Keratinocyte (primary cell): ENCODE results near the gene ADNP2. TPM values are rescaled to one million over a fixed set of nuclear protein-coding genes. Genes with fewer than 3 reads are reported as not detected.

Experiments
- DNase-seq: peaks from one replicate; pipeline ENCODE4 v3.0.0-alpha.2; 2011; ENCODE audit warnings: low read depth, missing footprints, low spot score
- FAIRE-seq: peaks from 2 replicates; lab custom pipeline; 2011; peaks lifted over from hg19 to GRCh38; lab: Jason Lieb, UNC
- H2AFZ ChIP-seq: 2 replicates; pipeline ENCODE4 v1.6.0; 2012; ENCODE audit warnings: low read length, control low read depth, inconsistent platforms; ENCODE audit not compliant: control insufficient read depth
- H3K27ac ChIP-seq: 2 replicates; pipeline ENCODE4 v1.5.1; 2011; ENCODE audit warnings: low read length; ENCODE audit not compliant: control insufficient read depth, insufficient read depth
- H3K27me3 ChIP-seq: 3 replicates; pipeline ENCODE4 v1.6.0; 2011; ENCODE audit warnings: low read length; ENCODE audit not compliant: control insufficient read depth, insufficient read depth; ENCODE audit errors: extremely low read depth
- H3K36me3 ChIP-seq, 2 experiments: 2 replicates in 1 of 2; 3 replicates in 1 of 2; pipeline ENCODE4 v1.5.1; 2011; ENCODE audit warnings: low read length in 2 of 2, mild to moderate bottlenecking in 1 of 2; ENCODE audit not compliant: control insufficient read depth in 2 of 2, insufficient read depth in 2 of 2; ENCODE audit errors: extremely low read depth in 1 of 2
- H3K4me1 ChIP-seq: 3 replicates; pipeline ENCODE4 v1.5.1; 2011; ENCODE audit warnings: low read length; ENCODE audit not compliant: control insufficient read depth, insufficient read depth; ENCODE audit errors: extremely low read depth
- H3K4me2 ChIP-seq: 3 replicates; pipeline ENCODE4 v1.6.0; 2011; ENCODE audit warnings: low read depth, low read length; ENCODE audit not compliant: control insufficient read depth, insufficient read depth; ENCODE audit errors: extremely low read depth
- H3K4me3 ChIP-seq, 3 experiments: fragments of 200-600 bp in 1 of 3; sonication (generic) in 1 of 3; 2 replicates in 2 of 3; 3 replicates in 1 of 3; pipeline ENCODE4 v1.5.1; 2011 to 2016; ENCODE audit warnings: low read length in 3 of 3, mild to moderate bottlenecking in 3 of 3, control low read depth in 2 of 3, inconsistent platforms in 1 of 3, low read depth in 1 of 3, mixed read lengths in 1 of 3, mixed run types in 1 of 3, moderate library complexity in 1 of 3; ENCODE audit not compliant: control insufficient read depth in 2 of 3, insufficient read depth in 2 of 3; ENCODE audit errors: extremely low read depth in 1 of 3
- H3K79me2 ChIP-seq: 2 replicates; pipeline ENCODE4 v1.6.0; 2012; ENCODE audit warnings: low read length; ENCODE audit not compliant: control insufficient read depth, insufficient read depth
- H3K9ac ChIP-seq: 3 replicates; pipeline ENCODE4 v1.6.0; 2011; ENCODE audit warnings: low read length; ENCODE audit not compliant: control insufficient read depth, insufficient read depth; ENCODE audit errors: extremely low read depth
- H3K9me1 ChIP-seq: 3 replicates; pipeline ENCODE4 v1.6.0; 2011; ENCODE audit warnings: low read length; ENCODE audit not compliant: control insufficient read depth, insufficient read depth; ENCODE audit errors: extremely low read depth
- H3K9me3 ChIP-seq: 2 replicates; pipeline ENCODE4 v1.5.1; 2012; ENCODE audit warnings: low read depth, low read length; ENCODE audit not compliant: control insufficient read depth
- H4K20me1 ChIP-seq: 3 replicates; pipeline ENCODE4 v1.6.0; 2011; ENCODE audit warnings: low read length; ENCODE audit not compliant: control insufficient read depth, insufficient read depth; ENCODE audit errors: extremely low read depth
- CTCF ChIP-seq, 3 experiments: IDR thresholded peaks in 1 of 3; conservative IDR thresholded peaks in 1 of 3; optimal IDR thresholded peaks in 1 of 3; 2 replicates in 2 of 3; 3 replicates in 1 of 3; pipeline versions ENCODE3 to v1.5.1; 2011; ENCODE audit warnings: low read length in 3 of 3, mild to moderate bottlenecking in 3 of 3, moderate library complexity in 2 of 3, control low read depth in 1 of 3, inconsistent platforms in 1 of 3; ENCODE audit not compliant: insufficient read depth in 2 of 3; ENCODE audit errors: extremely low read depth in 1 of 3
- EZH2 ChIP-seq: IDR thresholded peaks from one replicate; pipeline ENCODE4 v1.6.1; 2012; ENCODE audit warnings: inconsistent platforms, mild to moderate bottlenecking, low read length, moderate library complexity
- dilution Hi-C: fragments of 300-500 bp; cut with MboI; formaldehyde crosslinking; loops from one replicate; pipeline ENCODE4 v1.7.0; 2020; ENCODE audit warnings: low sequenced_read_pairs; ENCODE audit not compliant: extremely low pct_ligation_motif_present
- polyA plus RNA-seq, 5 experiments: library from polyadenylated mRNA; depleted of rRNA in 3 of 5; stranded (reverse) in 3 of 5; stranded (forward) in 1 of 5; unstranded in 1 of 5; fragments of >200 nt; gene quantifications; 1 replicate in 1 of 5; 2 replicates in 3 of 5; 3 replicates in 1 of 5; pipeline versions ENCODE4 v1.2.1 to v1.2.3, GENCODE V29; 2011 to 2012; ENCODE audit warnings: missing spikeins in 2 of 5, low read depth in 1 of 5, low replicate concordance in 1 of 5

The ADNP2 gene
- polyA plus RNA-seq, 1 donor (not counting 4 experiments of a cell fraction or from before 2014, with no cell fraction given) = 11.3 TPM

- no peak for FAIRE-seq
- no peaks in the 10 kb centered on the region for H4K20me1 ChIP-seq
- H3K79me2 ChIP-seq = peaks cover 11% of the 10 kb centered on the region
These were observed 79.8 kb downstream of the ADNP2 start for GRCh38 chr18:80188643-80189530.

GRCh38 chr18:80189531-80189865 is 80.4 kb downstream of the ADNP2 start:
- Histone ChIP-seq H3K4me2 (no peak overlapping the region), H3K36me3 (peaks cover 4 to 10% of the 10 kb centered on the region in 2 experiments), H3K79me2 (peaks cover 11% of the 10 kb centered on the region), H3K27me3 (no peaks in the 10 kb centered on the region), H3K9ac (no peak overlapping the region), H2AFZ (no peak overlapping the region), H3K4me3 (no peak overlapping the region), H3K27ac (no peak overlapping the region), H3K9me1 (no peaks in the 10 kb centered on the region), H3K4me1 (no peaks in the 10 kb centered on the region), H4K20me1 (no peaks in the 10 kb centered on the region), H3K9me3 (no peaks in the 10 kb centered on the region)
- no peak for TF ChIP-seq CTCF (optimal IDR thresholded peaks at IDR 0.05 in 1 of 3, IDR thresholded peaks at IDR 0.05 in 1 of 3, conservative IDR thresholded peaks at IDR 0.05 in 1 of 3; ENCODE audit: extremely low read depth in 1 of 3, insufficient read depth in 2 of 3, low read length in 3 of 3)
- no peak for TF ChIP-seq EZH2
- DNase-seq = no peak
- FAIRE-seq = no peak
- dilution Hi-C loops = no loop called here

More at GRCh38 chr18:80188643-80189530, 79.8 kb downstream of the ADNP2 start:
- dilution Hi-C loops = no loop called here
- H2AFZ ChIP-seq = no peak overlapping the region
- no peak for DNase-seq
- H3K4me1 ChIP-seq = no peaks in the 10 kb centered on the region
- TF ChIP-seq EZH2 (no peak), CTCF (optimal IDR thresholded peaks at IDR 0.05 in 1 of 3, IDR thresholded peaks at IDR 0.05 in 1 of 3, conservative IDR thresholded peaks at IDR 0.05 in 1 of 3; ENCODE audit: extremely low read depth in 1 of 3, insufficient read depth in 2 of 3, low read length in 3 of 3) (no peak)
- no peak overlapping the region for H3K4me3 ChIP-seq
- H3K27me3 ChIP-seq = no peaks in the 10 kb centered on the region
- no peak overlapping the region for H3K9ac ChIP-seq
- H3K9me3 ChIP-seq = no peaks in the 10 kb centered on the region
- no peak overlapping the region for H3K4me2 ChIP-seq
- no peak overlapping the region for H3K27ac ChIP-seq
- peaks cover 4 to 8% of the 10 kb centered on the region in 2 experiments for H3K36me3 ChIP-seq
- H3K9me1 ChIP-seq = no peaks in the 10 kb centered on the region

Other genes starting within 250 kb of the ADNP2 start
- 16.3 to 32.4 TPM (median 19.8 TPM) in 3 replicates for gene SLC66A2, start 157.6 kb upstream of the ADNP2 start, polyA plus RNA-seq
- 28.7 to 49.6 TPM (median 35.9 TPM) in 3 replicates for gene HSBP1L1, start 144.6 kb upstream of the ADNP2 start, polyA plus RNA-seq
- gene TXNL4A, start 120.7 kb upstream of the ADNP2 start, polyA plus RNA-seq = 89.9 to 142 TPM (median 98.4 TPM) in 3 replicates
- 20.0 to 31.1 TPM (median 30.7 TPM) in 3 replicates for gene RBFA, start 74.8 kb upstream of the ADNP2 start, polyA plus RNA-seq
- gene PARD6G, start 138.3 kb downstream of the ADNP2 start, polyA plus RNA-seq = 19.4 to 23.6 TPM (median 21.3 TPM) in 3 replicates